GM23338 (cell line): Measurements from ENCODE around the gene RAB36.

Experiments
- CTCF ChIP-seq, 2 experiments: fragments of 200-600 bp in 1 of 2; sonication (generic) in 1 of 2; conservative IDR thresholded peaks; 2 replicates each; pipeline versions ENCODE4 v1.5.1 to v1.6.1; 2016 to 2017; ENCODE audit warnings: antibody characterized with exemption in 2 of 2, low read depth in 2 of 2, mild to moderate bottlenecking in 2 of 2, moderate library complexity in 1 of 2
- JUNB ChIP-seq: IDR thresholded peaks from one replicate; pipeline ENCODE4 v1.6.1; 2016; ENCODE audit warnings: antibody characterized with exemption; ENCODE audit not compliant: unreplicated experiment

- TF ChIP-seq JUNB (no peak), CTCF (conservative IDR thresholded peaks at IDR 0.05; ENCODE audit: low read depth in 2 of 2) (no peak)
Observed at GRCh38 chr22:23102776-23103175, 42.5 kb upstream of the RAB36 start.
